GM12872 (cell line): ENCODE results near the gene OR10A7.
A peak's percentile ranks its signal among the peaks of the same experiment; 100 is the strongest.

ENCODE experiments used
- TF ChIP-seq, protein P1 (sequence below): IDR thresholded peaks from 3 replicates; pipeline ENCODE4 v1.5.1; 2011; ENCODE audit warnings: low read depth, mild to moderate bottlenecking, low read length, moderate library complexity; ENCODE audit not compliant: insufficient read depth

Gene OR10A7, protein sequence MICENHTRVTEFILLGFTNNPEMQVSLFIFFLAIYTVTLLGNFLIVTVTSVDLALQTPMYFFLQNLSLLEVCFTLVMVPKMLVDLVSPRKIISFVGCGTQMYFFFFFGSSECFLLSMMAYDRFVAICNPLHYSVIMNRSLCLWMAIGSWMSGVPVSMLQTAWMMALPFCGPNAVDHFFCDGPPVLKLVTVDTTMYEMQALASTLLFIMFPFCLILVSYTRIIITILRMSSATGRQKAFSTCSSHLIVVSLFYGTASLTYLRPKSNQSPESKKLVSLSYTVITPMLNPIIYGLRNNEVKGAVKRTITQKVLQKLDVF

DNA sequence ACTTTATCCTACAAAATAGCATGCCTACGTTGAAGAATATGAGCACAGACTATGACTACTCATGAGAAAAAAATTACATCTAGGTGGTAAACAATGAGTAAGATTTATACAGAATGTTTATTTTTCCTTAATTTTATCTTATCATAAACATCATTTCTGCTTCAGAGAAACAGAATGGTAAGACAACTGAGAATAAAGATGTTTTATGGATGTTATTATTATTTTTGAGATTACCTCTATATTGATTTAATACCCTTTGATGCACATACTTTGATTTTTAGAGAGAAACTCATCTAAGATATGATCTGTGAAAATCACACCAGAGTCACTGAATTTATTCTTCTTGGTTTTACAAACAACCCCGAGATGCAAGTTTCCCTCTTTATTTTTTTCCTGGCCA is at the start of gene OR10A7:
Gene OR10A7, plus strand, starts transcription at position 301 of the 400 bp plus-strand sequence. Its CDS starts 0 bp downstream, at position 301.
- TF ChIP-seq, protein P1, sequence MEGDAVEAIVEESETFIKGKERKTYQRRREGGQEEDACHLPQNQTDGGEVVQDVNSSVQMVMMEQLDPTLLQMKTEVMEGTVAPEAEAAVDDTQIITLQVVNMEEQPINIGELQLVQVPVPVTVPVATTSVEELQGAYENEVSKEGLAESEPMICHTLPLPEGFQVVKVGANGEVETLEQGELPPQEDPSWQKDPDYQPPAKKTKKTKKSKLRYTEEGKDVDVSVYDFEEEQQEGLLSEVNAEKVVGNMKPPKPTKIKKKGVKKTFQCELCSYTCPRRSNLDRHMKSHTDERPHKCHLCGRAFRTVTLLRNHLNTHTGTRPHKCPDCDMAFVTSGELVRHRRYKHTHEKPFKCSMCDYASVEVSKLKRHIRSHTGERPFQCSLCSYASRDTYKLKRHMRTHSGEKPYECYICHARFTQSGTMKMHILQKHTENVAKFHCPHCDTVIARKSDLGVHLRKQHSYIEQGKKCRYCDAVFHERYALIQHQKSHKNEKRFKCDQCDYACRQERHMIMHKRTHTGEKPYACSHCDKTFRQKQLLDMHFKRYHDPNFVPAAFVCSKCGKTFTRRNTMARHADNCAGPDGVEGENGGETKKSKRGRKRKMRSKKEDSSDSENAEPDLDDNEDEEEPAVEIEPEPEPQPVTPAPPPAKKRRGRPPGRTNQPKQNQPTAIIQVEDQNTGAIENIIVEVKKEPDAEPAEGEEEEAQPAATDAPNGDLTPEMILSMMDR: no peak

- TF ChIP-seq, protein P1: no peak
Observed at GRCh38 chr12:55171445-55171844, 49.4 kb upstream of the OR10A7 start.

DNA sequence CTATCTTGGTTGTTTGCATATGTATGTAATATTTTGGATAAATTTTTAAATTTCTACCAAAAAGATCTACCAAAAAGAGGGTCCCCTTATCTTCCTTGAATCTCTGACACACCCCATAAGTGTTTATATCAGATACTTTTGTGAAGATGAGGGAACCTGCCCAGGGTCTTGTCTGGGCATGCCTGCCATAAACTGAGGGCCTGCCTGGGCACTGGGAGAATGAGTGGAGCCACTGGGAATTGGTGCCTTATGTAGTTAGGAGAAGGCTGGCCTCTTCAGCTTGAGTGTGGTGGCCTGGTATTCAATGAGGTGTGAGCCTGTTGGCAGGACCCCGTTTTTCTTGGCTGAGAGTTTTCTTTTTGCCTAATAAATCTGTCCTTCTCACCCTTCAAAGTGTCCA is 48.1 kb upstream of the OR10A7 start:
- TF ChIP-seq, protein P1: no peak

GRCh38 chr12:55173456-55173855 is 47.4 kb upstream of the OR10A7 start:
- TF ChIP-seq, protein P1: no peak

DNA sequence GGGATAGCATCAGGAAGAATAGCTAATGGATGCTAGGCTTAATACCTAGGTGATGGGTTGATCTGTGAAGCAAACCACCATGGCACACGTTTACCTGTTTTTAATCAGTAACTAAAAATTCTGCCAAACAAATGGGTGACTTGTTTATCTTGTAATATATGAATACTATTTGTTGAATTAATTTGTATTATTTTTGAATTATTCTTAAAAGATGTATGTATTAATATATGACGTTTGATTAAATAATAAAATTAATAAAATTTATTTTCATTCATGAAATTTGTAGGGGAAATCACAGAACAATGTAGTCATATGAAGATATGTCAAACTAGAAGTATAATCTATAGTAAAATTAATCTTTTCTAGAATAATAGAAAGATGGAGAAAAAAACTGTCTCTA is 32.3 kb upstream of the OR10A7 start:
- TF ChIP-seq, protein P1: no peak

- TF ChIP-seq, protein P1: peak; percentile 52; the same call in 2 of the 3 replicates
Observed at GRCh38 chr12:55188974-55189556, 31.8 kb upstream of the OR10A7 start.

DNA sequence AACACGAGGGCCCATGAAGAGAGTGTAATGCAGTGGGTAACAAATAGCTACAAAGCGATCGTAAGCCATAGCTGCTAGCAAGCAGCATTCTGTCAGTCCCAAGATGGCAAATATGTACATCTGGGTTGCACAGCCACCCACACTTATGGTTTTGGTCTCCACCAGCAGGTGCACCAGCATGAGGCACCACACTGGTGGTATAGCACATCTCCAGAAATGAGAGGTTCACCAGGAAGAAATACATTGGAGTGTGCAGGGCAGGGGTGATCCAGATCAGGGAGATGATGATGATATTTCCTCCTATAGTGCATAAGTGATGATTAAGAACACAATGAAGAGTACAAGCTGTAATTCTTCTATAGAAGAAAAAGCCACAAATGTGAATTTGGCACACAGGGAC is 26.4 kb upstream of the OR10A7 start:
- TF ChIP-seq, protein P1: no peak
